GM12878 (cell line): ENCODE data around the gene KLC3. TPM values are rescaled to one million over a fixed set of nuclear protein-coding genes. Genes with fewer than 3 reads are reported as not detected.

Experiments
- ATAC-seq: fragments of 200-7000 bp; cut with Tn5 transposase; 3 replicates; pipeline ENCODE4 v1.9.1; 2020; ENCODE audit warnings: mild to moderate bottlenecking, moderate library complexity
- BruUV-seq: library from RNA; stranded (reverse); fragments of 400-500 nt; replicated peaks from 2 replicates; lab custom pipeline; 2021; lab: Mats Ljungman, UMichigan
- CTCF ChIA-PET: fragments of 300-600 bp; sonication (Branson Sonifier 250); formaldehyde crosslinking; extraction: SDS; loops from one replicate; lab custom pipeline; 2021; ENCODE audit warnings: inconsistent platforms; lab: Yijun Ruan, JAX
- POLR2A ChIA-PET: fragments of 350-600 bp; formaldehyde crosslinking; extraction: SDS; loops from one replicate; lab custom pipeline; 2021; ENCODE audit warnings: inconsistent platforms; lab: Charles Lee
- RAD21 ChIA-PET: fragments of 300-600 bp; sonication (Branson Sonifier 250); formaldehyde crosslinking; loops from one replicate; lab custom pipeline; 2023; ENCODE audit warnings: antibody characterized with exemption; ENCODE audit not compliant: unreplicated experiment; lab: Charles Lee
- SMC1A ChIA-PET: fragments of 300-600 bp; sonication (Branson Sonifier 250); formaldehyde crosslinking; loops from one replicate; lab custom pipeline; 2023; ENCODE audit not compliant: unreplicated experiment, uncharacterized antibody; lab: Charles Lee
- DNase-seq: peaks from one replicate; pipeline ENCODE4 v3.0.0-alpha.2; 2011; ENCODE audit warnings: low read depth, low spot score
- FAIRE-seq: peaks from 3 replicates; lab custom pipeline; 2011; peaks lifted over from hg19 to GRCh38; lab: Jason Lieb, UNC
- H2AFZ ChIP-seq: 2 replicates; pipeline ENCODE4 v1.6.0; 2011; ENCODE audit warnings: low read depth, low read length, control low read depth; ENCODE audit not compliant: control insufficient read depth
- H3K27ac ChIP-seq: 2 replicates; pipeline ENCODE4 v1.5.1; 2011; ENCODE audit warnings: control low read depth; ENCODE audit not compliant: control insufficient read depth, insufficient read depth
- H3K27me3 ChIP-seq, 2 experiments: replicated peaks in 1 of 2; 2 replicates each; pipeline versions ENCODE4 v1.6.0 to v1.6.1; 2011; ENCODE audit warnings: low read length in 1 of 2; ENCODE audit not compliant: control insufficient read depth in 2 of 2, insufficient read depth in 2 of 2
- H3K36me3 ChIP-seq, 2 experiments: 2 replicates each; pipeline ENCODE4 v1.5.1; 2011; ENCODE audit warnings: low read length in 1 of 2; ENCODE audit not compliant: control insufficient read depth in 2 of 2, insufficient read depth in 2 of 2
- H3K4me1 ChIP-seq: 2 replicates; pipeline ENCODE4 v1.6.1; 2011; ENCODE audit warnings: mild to moderate bottlenecking, low read length, moderate library complexity, mixed read lengths; ENCODE audit not compliant: control insufficient read depth, insufficient read depth
- H3K4me2 ChIP-seq: 2 replicates; pipeline ENCODE4 v1.6.0; 2011; ENCODE audit warnings: control low read depth; ENCODE audit not compliant: control insufficient read depth, insufficient read depth
- H3K4me3 ChIP-seq: fragments of 200-600 bp; sonication (generic); 2 replicates; pipeline ENCODE4 v1.5.1; 2016
- H3K79me2 ChIP-seq: 2 replicates; pipeline ENCODE4 v1.6.0; 2011; ENCODE audit warnings: low read length; ENCODE audit not compliant: control insufficient read depth, insufficient read depth
- H3K9ac ChIP-seq: 2 replicates; pipeline ENCODE4 v1.8.0; 2011; ENCODE audit warnings: low read length, control low read depth, mixed read lengths; ENCODE audit not compliant: control insufficient read depth, insufficient read depth
- H3K9me3 ChIP-seq: replicated peaks from 3 replicates; pipeline ENCODE4 v1.5.1; 2011; ENCODE audit warnings: mild to moderate bottlenecking, low read length; ENCODE audit not compliant: control insufficient read depth, insufficient read depth
- H4K20me1 ChIP-seq: 2 replicates; pipeline ENCODE4 v1.6.0; 2011; ENCODE audit not compliant: control insufficient read depth, insufficient read depth
- ATF7 ChIP-seq: fragments of 450-650 bp; IDR thresholded peaks from 2 replicates; pipeline ENCODE4 v1.6.1; 2016; ENCODE audit warnings: low read depth, mild to moderate bottlenecking
- BCL11A ChIP-seq: IDR thresholded peaks from 2 replicates; pipeline ENCODE4 v1.6.1; 2011; ENCODE audit warnings: low read depth, low read length
- DPF2 ChIP-seq: fragments of 450-650 bp; IDR thresholded peaks from 2 replicates; pipeline ENCODE4 v1.6.1; 2017; ENCODE audit warnings: mild to moderate bottlenecking
- E2F8 ChIP-seq: fragments of 450-650 bp; IDR thresholded peaks from 2 replicates; pipeline ENCODE4 v1.6.1; 2018; ENCODE audit warnings: mild to moderate bottlenecking, low read depth, moderate library complexity; ENCODE audit not compliant: partially characterized antibody
- ELK1 ChIP-seq: IDR thresholded peaks from 2 replicates; pipeline ENCODE4 v1.6.1; 2012; ENCODE audit warnings: low read depth, low read length, improper control_type of control experiment
- EP300 ChIP-seq, 2 experiments: fragments of 150-350 bp in 1 of 2; IDR thresholded peaks; 2 replicates each; pipeline ENCODE4 v1.6.1; 2011 to 2012; ENCODE audit warnings: low read depth in 2 of 2, low read length in 2 of 2, borderline replicate concordance in 1 of 2, improper control_type of control experiment in 1 of 2, inconsistent platforms in 1 of 2; ENCODE audit not compliant: control insufficient read depth in 1 of 2
- GATAD2B ChIP-seq: fragments of 450-650 bp; conservative IDR thresholded peaks from 2 replicates; pipeline ENCODE4 v1.6.1; 2017; ENCODE audit warnings: low read depth, mild to moderate bottlenecking, moderate library complexity
- KAT2A ChIP-seq: conservative IDR thresholded peaks from 2 replicates; pipeline ENCODE4 v1.6.1; 2011; ENCODE audit warnings: low read depth, low read length; ENCODE audit not compliant: control insufficient read depth
- LARP7 ChIP-seq: fragments of 450-650 bp; IDR thresholded peaks from 2 replicates; pipeline ENCODE4 v1.6.1; 2017; ENCODE audit warnings: mild to moderate bottlenecking
- MTA3 ChIP-seq: IDR thresholded peaks from 2 replicates; pipeline ENCODE4 v1.6.1; 2012; ENCODE audit warnings: low read length, inconsistent platforms, borderline replicate concordance
- NFYB ChIP-seq: IDR thresholded peaks from 2 replicates; pipeline ENCODE4 v1.6.1; 2011; ENCODE audit warnings: low read depth, mild to moderate bottlenecking, low read length, improper control_type of control experiment, moderate library complexity; ENCODE audit not compliant: insufficient read depth
- RUNX3 ChIP-seq: IDR thresholded peaks from 2 replicates; pipeline ENCODE4 v1.6.1; 2012; ENCODE audit warnings: low read length, inconsistent platforms
- USF2 ChIP-seq: IDR thresholded peaks from 2 replicates; pipeline ENCODE4 v1.6.1; 2011; ENCODE audit warnings: low read depth, low read length, improper control_type of control experiment, borderline replicate concordance
- ZBED1 ChIP-seq: IDR thresholded peaks from 2 replicates; pipeline ENCODE4 v1.6.1; 2016; ENCODE audit warnings: borderline replicate concordance
- WGBS: methylation state at CpG from one replicate; pipeline ENCODE4 v1.1.6; 2016; ENCODE audit warnings: low lambda C conversion rate; ENCODE audit not compliant: insufficient replicate concordance, insufficient coverage; ENCODE audit errors: missing lambda C conversion rate; 5-methylcytosine and 5-hydroxymethylcytosine counted together
- in situ Hi-C: fragments of 300-500 bp; cut with MboI; formaldehyde crosslinking; loops from 9 replicates; pipeline ENCODE4 v1.14.3; 2018; ENCODE audit warnings: mixed read lengths
- intact Hi-C: fragments of 100-400 bp; cut with micrococcal nuclease; formaldehyde crosslinking; loops from one replicate; pipeline ENCODE4 v1.14.2; 2022; ENCODE audit not compliant: unreplicated experiment
- polyA plus RNA-seq, 11 experiments: library from polyadenylated mRNA; depleted of rRNA in 4 of 11; unstranded in 6 of 11; stranded (reverse) in 5 of 11; fragments of >200 nt; fragmentation: Nextera tagmentation in 4 of 11; fragmentation: Illumina TruSeq in 1 of 11; extraction: Ambion mirVana in 4 of 11; extraction: Trizol in 1 of 11; gene quantifications; 1 replicate in 1 of 11; 2 replicates in 10 of 11; pipeline versions ENCODE4 v1.2.1 to v1.2.3, GENCODE V29; 2011 to 2016; ENCODE audit warnings: inconsistent platforms in 2 of 11, missing spikeins in 2 of 11, low read depth in 1 of 11
- total RNA-seq, 4 experiments: library from RNA; depleted of rRNA in 3 of 4; stranded (reverse); fragments of >200 nt in 3 of 4; fragmentation: Illumina TruSeq in 1 of 4; extraction: Trizol in 1 of 4; gene quantifications; 2 replicates each; pipeline versions ENCODE4 v1.2.1 to v1.2.3, GENCODE V29; 2013 to 2021
- TF ChIP-seq, protein P1 (sequence below): IDR thresholded peaks from 2 replicates; pipeline ENCODE4 v1.6.1; 2011; ENCODE audit warnings: low read depth, mild to moderate bottlenecking, low read length, moderate library complexity, borderline replicate concordance; ENCODE audit errors: extremely low read depth
- TF ChIP-seq, protein P2 (sequence below): fragments of 450-650 bp; IDR thresholded peaks from 2 replicates; pipeline ENCODE4 v1.6.1; 2014; ENCODE audit warnings: mild to moderate bottlenecking

KLC3 gene
- total and polyA plus RNA-seq, 10 of the 15 experiments (the other 5 are each of a cell fraction or from before 2014, with no cell fraction given) = 0.03 to 0.38 (median 0.28) TPM; not detected in 5

- CTCF ChIA-PET = no interaction called here
- RAD21 ChIA-PET = no interaction called here
- no peak for DNase-seq
- TF ChIP-seq ZBED1 = no peak
- no peak for TF ChIP-seq ELK1
- TF ChIP-seq, protein P1, sequence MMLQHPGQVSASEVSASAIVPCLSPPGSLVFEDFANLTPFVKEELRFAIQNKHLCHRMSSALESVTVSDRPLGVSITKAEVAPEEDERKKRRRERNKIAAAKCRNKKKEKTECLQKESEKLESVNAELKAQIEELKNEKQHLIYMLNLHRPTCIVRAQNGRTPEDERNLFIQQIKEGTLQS = no peak
- no peak for TF ChIP-seq E2F8
- TF ChIP-seq EP300 (IDR thresholded peaks at IDR 0.05; ENCODE audit: borderline replicate concordance in 1 of 2, control insufficient read depth in 1 of 2, low read depth in 2 of 2, low read length in 2 of 2) = no peak
- TF ChIP-seq RUNX3 = no peak
- TF ChIP-seq BCL11A = no peak
- TF ChIP-seq LARP7 = no peak
- TF ChIP-seq NFYB = no peak
- TF ChIP-seq KAT2A = no peak
- no peak for TF ChIP-seq GATAD2B
- no peak for TF ChIP-seq ATF7
- TF ChIP-seq, protein P2, sequence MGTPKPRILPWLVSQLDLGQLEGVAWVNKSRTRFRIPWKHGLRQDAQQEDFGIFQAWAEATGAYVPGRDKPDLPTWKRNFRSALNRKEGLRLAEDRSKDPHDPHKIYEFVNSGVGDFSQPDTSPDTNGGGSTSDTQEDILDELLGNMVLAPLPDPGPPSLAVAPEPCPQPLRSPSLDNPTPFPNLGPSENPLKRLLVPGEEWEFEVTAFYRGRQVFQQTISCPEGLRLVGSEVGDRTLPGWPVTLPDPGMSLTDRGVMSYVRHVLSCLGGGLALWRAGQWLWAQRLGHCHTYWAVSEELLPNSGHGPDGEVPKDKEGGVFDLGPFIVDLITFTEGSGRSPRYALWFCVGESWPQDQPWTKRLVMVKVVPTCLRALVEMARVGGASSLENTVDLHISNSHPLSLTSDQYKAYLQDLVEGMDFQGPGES = no peak
- TF ChIP-seq USF2 = no peak
- no peak for TF ChIP-seq DPF2
- TF ChIP-seq MTA3 = no peak
Measured at GRCh38 chr19:45303269-45304060, 37.1 kb upstream of the KLC3 start.

More at GRCh38 chr19:45303269-45304060, 37.1 kb upstream of the KLC3 start:
- Histone ChIP-seq H3K79me2 (no peaks in the 10 kb centered on the region), H3K36me3 (no peaks in the 10 kb centered on the region; a peak in 1 of 4 replicates), H4K20me1 (no peaks in the 10 kb centered on the region), H3K4me3 (no peak overlapping the region), H3K9ac (no peak overlapping the region), H2AFZ (no peak overlapping the region), H3K9me3 (no peaks in the 10 kb centered on the region; the same call in 2 of the 3 replicates), H3K27me3 (no peaks in the 10 kb centered on the region), H3K4me1 (no peaks in the 10 kb centered on the region), H3K4me2 (no peak overlapping the region), H3K27ac (no peak overlapping the region)
- POLR2A ChIA-PET = no interaction called here
- intact Hi-C loops (no loop called here), in situ Hi-C loops (no loop called here)
- 89% methylated on average over 12 of the region's 12 CpGs for whole genome bisulfite sequencing
- SMC1A ChIA-PET = no interaction called here
- no TSS peak for BruUV-seq
- ATAC-seq (no peak), FAIRE-seq (no peak)
